ENCODE measurements around the gene ANKH. TPM values are rescaled to one million over a fixed set of nuclear protein-coding genes. Genes with fewer than 3 reads are reported as not detected.

The ANKH gene
- total RNA-seq, 1 experiment from 2014 or later, result 13.9 TPM

DNA sequence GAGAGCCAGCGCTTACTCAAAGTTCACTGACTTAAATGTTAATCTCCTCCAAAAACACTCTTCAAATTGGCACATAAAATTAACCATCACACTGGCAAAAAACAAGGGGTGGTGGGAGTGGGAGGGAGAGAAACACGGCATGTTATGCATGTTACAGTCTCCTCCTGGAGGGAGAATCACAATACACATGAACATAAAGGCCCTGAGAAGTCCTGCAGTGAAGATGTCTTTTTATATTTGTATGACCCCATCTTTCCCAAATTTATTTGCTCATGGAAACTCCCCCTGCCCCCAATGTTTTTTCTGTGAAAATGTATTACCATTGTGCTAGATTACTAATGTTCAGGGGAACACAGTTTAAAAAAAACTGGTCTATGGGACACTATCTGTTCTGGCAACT lies 37.8 kb upstream of the ANKH start:
- H3K27me3 ChIP-seq (replicated peaks; ENCODE audit: insufficient read depth, low read depth, low read length, poor library complexity), result peaks cover 5% of the 10 kb centered on the region
- POLR2A ChIA-PET (ENCODE audit: low non-redundant PET), result no interaction called here
- H3K9me3 ChIP-seq (ENCODE audit: low read depth, low read length, poor library complexity, severe bottlenecking), result no peaks in the 10 kb centered on the region
- CTCF ChIA-PET, result no interaction called here
- no peak for DNase-seq (ENCODE audit: low spot score)
- H3K4me1 ChIP-seq (ENCODE audit: insufficient read depth, low read length, poor library complexity, severe bottlenecking), result no peaks in the 10 kb centered on the region
- no peak overlapping the region for H3K4me3 ChIP-seq (ENCODE audit: low read depth, low read length, poor library complexity, severe bottlenecking)
- intact Hi-C loops (cut with micrococcal nuclease; ENCODE audit: unreplicated experiment), result no loop called here
- H3K36me3 ChIP-seq (ENCODE audit: insufficient read depth, low read length, poor library complexity, severe bottlenecking), result no peaks in the 10 kb centered on the region
- no TSS peak for BruUV-seq (replicated peaks)
- TF ChIP-seq, protein P1, sequence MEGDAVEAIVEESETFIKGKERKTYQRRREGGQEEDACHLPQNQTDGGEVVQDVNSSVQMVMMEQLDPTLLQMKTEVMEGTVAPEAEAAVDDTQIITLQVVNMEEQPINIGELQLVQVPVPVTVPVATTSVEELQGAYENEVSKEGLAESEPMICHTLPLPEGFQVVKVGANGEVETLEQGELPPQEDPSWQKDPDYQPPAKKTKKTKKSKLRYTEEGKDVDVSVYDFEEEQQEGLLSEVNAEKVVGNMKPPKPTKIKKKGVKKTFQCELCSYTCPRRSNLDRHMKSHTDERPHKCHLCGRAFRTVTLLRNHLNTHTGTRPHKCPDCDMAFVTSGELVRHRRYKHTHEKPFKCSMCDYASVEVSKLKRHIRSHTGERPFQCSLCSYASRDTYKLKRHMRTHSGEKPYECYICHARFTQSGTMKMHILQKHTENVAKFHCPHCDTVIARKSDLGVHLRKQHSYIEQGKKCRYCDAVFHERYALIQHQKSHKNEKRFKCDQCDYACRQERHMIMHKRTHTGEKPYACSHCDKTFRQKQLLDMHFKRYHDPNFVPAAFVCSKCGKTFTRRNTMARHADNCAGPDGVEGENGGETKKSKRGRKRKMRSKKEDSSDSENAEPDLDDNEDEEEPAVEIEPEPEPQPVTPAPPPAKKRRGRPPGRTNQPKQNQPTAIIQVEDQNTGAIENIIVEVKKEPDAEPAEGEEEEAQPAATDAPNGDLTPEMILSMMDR (conservative IDR thresholded peaks at IDR 0.05; ENCODE audit: low read depth, low read length), result no peak
- TF ChIP-seq EZH2 (IDR thresholded peaks at IDR 0.05; ENCODE audit: borderline replicate concordance, low read depth, low read length, poor library complexity, severe bottlenecking), result no peak
- H3K27ac ChIP-seq (ENCODE audit: low read depth, low read length, poor library complexity, severe bottlenecking), result no peak overlapping the region

DNA sequence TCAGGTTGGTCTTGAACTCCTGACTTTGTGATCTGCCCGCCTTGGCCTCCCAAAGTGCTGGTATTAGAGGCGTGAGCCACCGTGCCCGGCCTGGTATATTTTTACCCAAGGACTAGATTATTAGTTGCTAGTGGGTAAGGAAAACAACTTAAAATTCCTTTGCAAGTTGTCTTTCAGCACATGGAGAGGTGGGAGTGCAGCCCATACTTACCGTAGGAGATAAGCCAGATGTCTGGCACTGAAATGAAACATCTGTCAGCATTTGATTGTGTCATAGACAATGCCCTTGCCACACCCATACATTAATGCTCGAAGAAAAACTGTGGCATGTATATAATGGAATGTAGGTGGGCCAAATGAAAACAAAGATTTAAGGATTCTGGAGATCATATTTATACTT lies 36.6 kb upstream of the ANKH start:
- DNase-seq (ENCODE audit: low spot score), result no peak
- ChIA-PET POLR2A (ENCODE audit: low non-redundant PET) (no interaction called here), CTCF (no interaction called here)
- no peak overlapping the region for H3K4me3 ChIP-seq (ENCODE audit: low read depth, low read length, poor library complexity, severe bottlenecking)
- BruUV-seq (replicated peaks), result no TSS peak
- H3K27ac ChIP-seq (ENCODE audit: low read depth, low read length, poor library complexity, severe bottlenecking), result no peak overlapping the region
- H3K27me3 ChIP-seq (replicated peaks; ENCODE audit: insufficient read depth, low read depth, low read length, poor library complexity), result peaks cover 5% of the 10 kb centered on the region
- TF ChIP-seq, protein P1 (conservative IDR thresholded peaks at IDR 0.05; ENCODE audit: low read depth, low read length), result no peak
- no peak for TF ChIP-seq EZH2 (IDR thresholded peaks at IDR 0.05; ENCODE audit: borderline replicate concordance, low read depth, low read length, poor library complexity, severe bottlenecking)
- no peaks in the 10 kb centered on the region for H3K4me1 ChIP-seq (ENCODE audit: insufficient read depth, low read length, poor library complexity, severe bottlenecking)
- no peaks in the 10 kb centered on the region for H3K9me3 ChIP-seq (ENCODE audit: low read depth, low read length, poor library complexity, severe bottlenecking)
- intact Hi-C loops (cut with micrococcal nuclease; ENCODE audit: unreplicated experiment), result no loop called here
- H3K36me3 ChIP-seq (ENCODE audit: insufficient read depth, low read length, poor library complexity, severe bottlenecking), result no peaks in the 10 kb centered on the region

DNA sequence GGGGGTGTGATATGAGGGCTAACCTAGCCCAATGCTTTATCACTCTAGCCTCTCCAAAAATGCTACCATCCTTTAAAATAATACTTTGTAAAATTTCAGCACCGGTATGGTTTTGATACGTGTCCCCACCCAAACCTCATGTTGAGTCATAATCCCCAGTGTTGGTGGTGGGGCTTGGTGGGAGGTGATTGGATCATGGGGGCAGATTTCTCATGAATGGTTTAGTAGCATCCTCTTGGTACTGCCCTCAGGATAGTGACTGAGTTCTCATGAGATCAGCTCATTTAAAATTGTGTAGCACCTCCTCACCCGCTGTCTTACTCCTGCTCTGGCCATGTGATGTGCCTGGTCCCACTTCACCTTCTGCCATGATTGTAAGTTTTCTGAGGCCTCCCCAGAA lies 35.0 kb upstream of the ANKH start:
- CTCF ChIA-PET, result no interaction called here
- TF ChIP-seq EZH2 (IDR thresholded peaks at IDR 0.05; ENCODE audit: borderline replicate concordance, low read depth, low read length, poor library complexity, severe bottlenecking), result no peak
- TF ChIP-seq, protein P1 (conservative IDR thresholded peaks at IDR 0.05; ENCODE audit: low read depth, low read length), result no peak
- intact Hi-C loops (cut with micrococcal nuclease; ENCODE audit: unreplicated experiment), result no loop called here
- Histone ChIP-seq H3K4me1 (ENCODE audit: insufficient read depth, low read length, poor library complexity, severe bottlenecking) (no peaks in the 10 kb centered on the region), H3K9me3 (ENCODE audit: low read depth, low read length, poor library complexity, severe bottlenecking) (no peaks in the 10 kb centered on the region), H3K36me3 (ENCODE audit: insufficient read depth, low read length, poor library complexity, severe bottlenecking) (no peaks in the 10 kb centered on the region), H3K27ac (ENCODE audit: low read depth, low read length, poor library complexity, severe bottlenecking) (no peak overlapping the region), H3K27me3 (replicated peaks; ENCODE audit: insufficient read depth, low read depth, low read length, poor library complexity) (peaks cover 5% of the 10 kb centered on the region), H3K4me3 (ENCODE audit: low read depth, low read length, poor library complexity, severe bottlenecking) (no peak overlapping the region)
- no TSS peak for BruUV-seq (replicated peaks)
- no peak for DNase-seq (ENCODE audit: low spot score)
- POLR2A ChIA-PET (ENCODE audit: low non-redundant PET), result no interaction called here
